IPS-18a (cell line): ENCODE results near the gene MCM9.

ENCODE experiments used
- H3K27ac ChIP-seq: one replicate; pipeline ENCODE4 v1.5.1; 2013; ENCODE audit warnings: low read length
- H3K27me3 ChIP-seq: one replicate; pipeline ENCODE4 v1.6.1; 2013; ENCODE audit warnings: mild to moderate bottlenecking, low read length; ENCODE audit not compliant: control insufficient read depth, insufficient read depth
- H3K36me3 ChIP-seq: one replicate; pipeline ENCODE4 v1.6.1; 2013; ENCODE audit warnings: low read depth, low read length; ENCODE audit not compliant: control insufficient read depth
- H3K4me1 ChIP-seq: one replicate; pipeline ENCODE4 v1.6.1; 2013; ENCODE audit warnings: low read depth, low read length; ENCODE audit not compliant: control insufficient read depth
- H3K4me3 ChIP-seq: one replicate; pipeline ENCODE4 v1.5.1; 2013; ENCODE audit warnings: low read length
- H3K9ac ChIP-seq: one replicate; pipeline ENCODE4 v1.6.1; 2013; ENCODE audit warnings: mild to moderate bottlenecking, low read length, moderate library complexity
- H3K9me3 ChIP-seq: one replicate; pipeline ENCODE4 v1.6.1; 2013; ENCODE audit warnings: low read depth, low read length; ENCODE audit not compliant: control insufficient read depth

The MCM9 gene

GRCh38 chr6:118965371-118965770 lies 30.4 kb upstream of the MCM9 start:
- H3K4me3 ChIP-seq, result no peak overlapping the region
- no peak overlapping the region for H3K9ac ChIP-seq
- H3K36me3 ChIP-seq, result no peaks in the 10 kb centered on the region
- H3K9me3 ChIP-seq, result no peaks in the 10 kb centered on the region
- no peaks in the 10 kb centered on the region for H3K27me3 ChIP-seq
- H3K27ac ChIP-seq, result no peak overlapping the region
- no peaks in the 10 kb centered on the region for H3K4me1 ChIP-seq

GRCh38 chr6:118963003-118963402 lies 28.0 kb upstream of the MCM9 start:
- Histone ChIP-seq H3K27me3 (no peaks in the 10 kb centered on the region), H3K27ac (no peak overlapping the region), H3K36me3 (no peaks in the 10 kb centered on the region), H3K4me3 (no peak overlapping the region), H3K9ac (no peak overlapping the region), H3K9me3 (no peaks in the 10 kb centered on the region), H3K4me1 (peaks cover 4% of the 10 kb centered on the region)

- no peaks in the 10 kb centered on the region for H3K27me3 ChIP-seq
- H3K36me3 ChIP-seq, result no peaks in the 10 kb centered on the region
- H3K9me3 ChIP-seq, result no peaks in the 10 kb centered on the region
- peaks cover 4% of the 10 kb centered on the region for H3K4me1 ChIP-seq
- no peak overlapping the region for H3K9ac ChIP-seq
- peak overlapping the region; percentile 37 for H3K27ac ChIP-seq
- no peak overlapping the region for H3K4me3 ChIP-seq
Observed at GRCh38 chr6:118959903-118960302, 24.9 kb upstream of the MCM9 start.

GRCh38 chr6:118953391-118953790 lies 18.4 kb upstream of the MCM9 start:
- no peak overlapping the region for H3K27ac ChIP-seq
- H3K27me3 ChIP-seq, result no peaks in the 10 kb centered on the region
- H3K4me3 ChIP-seq, result no peak overlapping the region
- no peaks in the 10 kb centered on the region for H3K36me3 ChIP-seq
- H3K4me1 ChIP-seq, result no peaks in the 10 kb centered on the region
- H3K9ac ChIP-seq, result no peak overlapping the region
- H3K9me3 ChIP-seq, result no peaks in the 10 kb centered on the region

- no peaks in the 10 kb centered on the region for H3K27me3 ChIP-seq
- H3K9ac ChIP-seq, result no peak overlapping the region
- no peaks in the 10 kb centered on the region for H3K4me1 ChIP-seq
- H3K9me3 ChIP-seq, result no peaks in the 10 kb centered on the region
- no peak overlapping the region for H3K27ac ChIP-seq
- no peaks in the 10 kb centered on the region for H3K36me3 ChIP-seq
- H3K4me3 ChIP-seq, result no peak overlapping the region
Observed at GRCh38 chr6:118952683-118953082, 17.7 kb upstream of the MCM9 start.

- Histone ChIP-seq H3K36me3 (no peaks in the 10 kb centered on the region), H3K27ac (no peak overlapping the region), H3K4me3 (no peak overlapping the region), H3K27me3 (no peaks in the 10 kb centered on the region), H3K9me3 (peaks cover 12% of the 10 kb centered on the region), H3K4me1 (no peaks in the 10 kb centered on the region), H3K9ac (no peak overlapping the region)
Observed at GRCh38 chr6:118945217-118945616, 10.3 kb upstream of the MCM9 start.

- Histone ChIP-seq H3K36me3 (no peaks in the 10 kb centered on the region), H3K9me3 (peaks cover 8% of the 10 kb centered on the region), H3K9ac (no peak overlapping the region), H3K27me3 (no peaks in the 10 kb centered on the region), H3K4me3 (no peak overlapping the region), H3K4me1 (peaks cover 4% of the 10 kb centered on the region), H3K27ac (no peak overlapping the region)
Observed at GRCh38 chr6:118940770-118941169, 5.8 kb upstream of the MCM9 start.

- Histone ChIP-seq H3K36me3 (no peaks in the 10 kb centered on the region), H3K9me3 (peaks cover 4% of the 10 kb centered on the region), H3K27me3 (no peaks in the 10 kb centered on the region), H3K4me3 (no peak overlapping the region), H3K9ac (no peak overlapping the region), H3K27ac (no peak overlapping the region), H3K4me1 (peaks cover 9% of the 10 kb centered on the region)
Observed at GRCh38 chr6:118939683-118940082, 4.7 kb upstream of the MCM9 start.

- no peak overlapping the region for H3K27ac ChIP-seq
Observed at GRCh38 chr6:118935978-118936703, 1.2 kb upstream of the MCM9 start.

GRCh38 chr6:118935331-118935668 lies 341 bp upstream of the MCM9 start:
- H3K27me3 ChIP-seq, result no peaks in the 10 kb centered on the region
- H3K9ac ChIP-seq, result peak overlapping the region; percentile 70
- no peaks in the 10 kb centered on the region for H3K9me3 ChIP-seq
- peaks cover 14% of the 10 kb centered on the region for H3K4me1 ChIP-seq
- H3K4me3 ChIP-seq, result peak overlapping the region; percentile 98
- H3K27ac ChIP-seq, result peak overlapping the region; percentile 49
- peaks cover 20% of the 10 kb centered on the region for H3K36me3 ChIP-seq

More at GRCh38 chr6:118935978-118936703, 1.2 kb upstream of the MCM9 start:
- Histone ChIP-seq H3K36me3 (peaks cover 13% of the 10 kb centered on the region), H3K9me3 (no peaks in the 10 kb centered on the region), H3K9ac (no peak overlapping the region), H3K4me1 (peaks cover 14% of the 10 kb centered on the region), H3K27me3 (no peaks in the 10 kb centered on the region), H3K4me3 (peak overlapping the region; percentile 98)

- Histone ChIP-seq H3K9ac (no peak overlapping the region), H3K27ac (no peak overlapping the region), H3K4me3 (peak overlapping the region; percentile 98), H3K4me1 (peaks cover 14% of the 10 kb centered on the region), H3K36me3 (peaks cover 20% of the 10 kb centered on the region), H3K27me3 (no peaks in the 10 kb centered on the region), H3K9me3 (no peaks in the 10 kb centered on the region)
Observed at GRCh38 chr6:118933855-118934460, 1.0 kb downstream of the MCM9 start.

- Histone ChIP-seq H3K4me3 (no peak overlapping the region), H3K27me3 (no peaks in the 10 kb centered on the region), H3K4me1 (peaks cover 14% of the 10 kb centered on the region), H3K9me3 (no peaks in the 10 kb centered on the region), H3K36me3 (peaks cover 25% of the 10 kb centered on the region), H3K9ac (no peak overlapping the region), H3K27ac (no peak overlapping the region)
Observed at GRCh38 chr6:118932421-118932820, 2.5 kb downstream of the MCM9 start.
